SJCRH30 (cell line): Measurements from ENCODE around the gene CHCHD6. TPM values are rescaled to one million over a fixed set of nuclear protein-coding genes. Genes with fewer than 3 reads are reported as not detected.

Experiments used
- DNase-seq, 2 experiments: peaks; one replicate each; pipeline ENCODE4 v3.0.0-alpha.2; 2015 to 2020
- H3K27ac ChIP-seq: fragments of 250-450 bp; sonication (Bioruptor Pico); 2 replicates; pipeline ENCODE4 v1.5.1; 2020; ENCODE audit warnings: mild to moderate bottlenecking, moderate library complexity
- H3K27me3 ChIP-seq: fragments of 250-450 bp; sonication (Bioruptor Pico); 2 replicates; pipeline ENCODE4 v1.5.1; 2020; ENCODE audit warnings: mild to moderate bottlenecking, moderate library complexity
- H3K36me3 ChIP-seq: fragments of 250-450 bp; sonication (Bioruptor Pico); 2 replicates; pipeline ENCODE4 v1.5.1; 2020; ENCODE audit warnings: mild to moderate bottlenecking, moderate library complexity
- H3K4me1 ChIP-seq: fragments of 250-450 bp; sonication (Bioruptor Pico); 2 replicates; pipeline ENCODE4 v1.5.1; 2020; ENCODE audit warnings: mild to moderate bottlenecking, moderate library complexity
- H3K4me3 ChIP-seq: fragments of 250-450 bp; sonication (Bioruptor Pico); 2 replicates; pipeline ENCODE4 v1.5.1; 2020; ENCODE audit warnings: mild to moderate bottlenecking, moderate library complexity
- H3K9me3 ChIP-seq: fragments of 250-450 bp; sonication (Bioruptor Pico); replicated peaks from 2 replicates; pipeline ENCODE4 v1.5.1; 2020; ENCODE audit warnings: mild to moderate bottlenecking, moderate library complexity
- total RNA-seq: library from RNA; depleted of rRNA; stranded (reverse); fragments of >200 nt; shearing (Covaris generic); gene quantifications from 2 replicates; pipeline ENCODE4 v1.2.3, GENCODE V29; 2014

CHCHD6 gene
- total RNA-seq, 1 experiment from 2014 or later, result 24.2 TPM

GRCh38 chr3:126911162-126912026, 207.4 kb downstream of the CHCHD6 start:
- DNase-seq, result peak; percentile 91 to 94
- no peaks in the 10 kb centered on the region for H3K36me3 ChIP-seq
- no peaks in the 10 kb centered on the region for H3K27me3 ChIP-seq
- peak overlapping the region; percentile 93 for H3K27ac ChIP-seq
- peaks cover 71% of the 10 kb centered on the region for H3K4me1 ChIP-seq
- H3K4me3 ChIP-seq, result no peak overlapping the region
- no peaks in the 10 kb centered on the region for H3K9me3 ChIP-seq

GRCh38 chr3:126912027-126912422, 208.0 kb downstream of the CHCHD6 start:
- H3K27me3 ChIP-seq, result no peaks in the 10 kb centered on the region

GRCh38 chr3:126912491-126913195, 208.6 kb downstream of the CHCHD6 start:
- H3K4me1 ChIP-seq, result peaks cover 65% of the 10 kb centered on the region
- no peak overlapping the region for H3K4me3 ChIP-seq
- DNase-seq, result no peak
- no peaks in the 10 kb centered on the region for H3K9me3 ChIP-seq
- H3K36me3 ChIP-seq, result no peaks in the 10 kb centered on the region
- no peaks in the 10 kb centered on the region for H3K27me3 ChIP-seq
- peak overlapping the region; percentile 93 for H3K27ac ChIP-seq

More at GRCh38 chr3:126912027-126912422, 208.0 kb downstream of the CHCHD6 start:
- H3K9me3 ChIP-seq, result no peaks in the 10 kb centered on the region
- no peaks in the 10 kb centered on the region for H3K36me3 ChIP-seq
- peak overlapping the region; percentile 93 for H3K27ac ChIP-seq
- peaks cover 71% of the 10 kb centered on the region for H3K4me1 ChIP-seq
- H3K4me3 ChIP-seq, result no peak overlapping the region
- DNase-seq, result peak in 1 of 2 experiments; percentile 26

GRCh38 chr3:126913524-126913923, 209.5 kb downstream of the CHCHD6 start:
- no peaks in the 10 kb centered on the region for H3K9me3 ChIP-seq
- DNase-seq, result no peak
- no peak overlapping the region for H3K4me3 ChIP-seq
- no peaks in the 10 kb centered on the region for H3K36me3 ChIP-seq
- no peaks in the 10 kb centered on the region for H3K27me3 ChIP-seq
- peak overlapping the region; percentile 33 for H3K27ac ChIP-seq
- H3K4me1 ChIP-seq, result peaks cover 58% of the 10 kb centered on the region

GRCh38 chr3:126914226-126914625, 210.2 kb downstream of the CHCHD6 start:
- Histone ChIP-seq H3K4me1 (peaks cover 51% of the 10 kb centered on the region), H3K4me3 (no peak overlapping the region), H3K36me3 (no peaks in the 10 kb centered on the region), H3K27me3 (no peaks in the 10 kb centered on the region), H3K9me3 (no peaks in the 10 kb centered on the region; the same call in 1 of the 2 replicates), H3K27ac (peak overlapping the region; percentile 33)
- DNase-seq, result peak; percentile 71 to 84

GRCh38 chr3:126915015-126915414, 211.0 kb downstream of the CHCHD6 start:
- H3K9me3 ChIP-seq, result no peaks in the 10 kb centered on the region; the same call in 1 of the 2 replicates
- H3K27me3 ChIP-seq, result no peaks in the 10 kb centered on the region
- H3K4me1 ChIP-seq, result peaks cover 43% of the 10 kb centered on the region
- DNase-seq, result no peak
- no peak overlapping the region for H3K27ac ChIP-seq
- no peaks in the 10 kb centered on the region for H3K36me3 ChIP-seq
- H3K4me3 ChIP-seq, result no peak overlapping the region

- Histone ChIP-seq H3K4me1 (peaks cover 29% of the 10 kb centered on the region), H3K9me3 (no peaks in the 10 kb centered on the region; the same call in 1 of the 2 replicates), H3K27me3 (no peaks in the 10 kb centered on the region), H3K36me3 (no peaks in the 10 kb centered on the region), H3K4me3 (no peak overlapping the region), H3K27ac (no peak overlapping the region)
- no peak for DNase-seq
Observed at GRCh38 chr3:126916546-126916945, 212.5 kb downstream of the CHCHD6 start.

- no peak overlapping the region for H3K4me3 ChIP-seq
- H3K27me3 ChIP-seq, result no peaks in the 10 kb centered on the region
- H3K36me3 ChIP-seq, result no peaks in the 10 kb centered on the region
- H3K27ac ChIP-seq, result no peak overlapping the region
- H3K9me3 ChIP-seq, result no peaks in the 10 kb centered on the region; the same call in 1 of the 2 replicates
- peaks cover 22% of the 10 kb centered on the region for H3K4me1 ChIP-seq
- no peak for DNase-seq
Observed at GRCh38 chr3:126917232-126917804, 213.3 kb downstream of the CHCHD6 start.

- Histone ChIP-seq H3K9me3 (no peaks in the 10 kb centered on the region; the same call in 1 of the 2 replicates), H3K27ac (no peak overlapping the region), H3K4me3 (no peak overlapping the region), H3K36me3 (no peaks in the 10 kb centered on the region), H3K4me1 (peaks cover 14% of the 10 kb centered on the region), H3K27me3 (no peaks in the 10 kb centered on the region)
- no peak for DNase-seq
Observed at GRCh38 chr3:126918355-126918821, 214.3 kb downstream of the CHCHD6 start.

- Histone ChIP-seq H3K27me3 (no peaks in the 10 kb centered on the region), H3K36me3 (no peaks in the 10 kb centered on the region), H3K27ac (no peak overlapping the region), H3K9me3 (no peaks in the 10 kb centered on the region; the same call in 1 of the 2 replicates), H3K4me1 (no peaks in the 10 kb centered on the region; the same call in 1 of the 2 replicates), H3K4me3 (no peak overlapping the region)
- DNase-seq, result no peak
Observed at GRCh38 chr3:126921085-126921824, 217.2 kb downstream of the CHCHD6 start.

GRCh38 chr3:126922466-126922865, 218.4 kb downstream of the CHCHD6 start:
- Histone ChIP-seq H3K4me1 (peaks cover 6% of the 10 kb centered on the region), H3K9me3 (no peaks in the 10 kb centered on the region; the same call in 1 of the 2 replicates), H3K36me3 (no peaks in the 10 kb centered on the region), H3K27ac (no peak overlapping the region), H3K27me3 (no peaks in the 10 kb centered on the region), H3K4me3 (no peak overlapping the region)
- DNase-seq, result no peak

- no peak for DNase-seq
- H3K9me3 ChIP-seq, result no peaks in the 10 kb centered on the region; the same call in 1 of the 2 replicates
- H3K36me3 ChIP-seq, result no peaks in the 10 kb centered on the region
- H3K4me1 ChIP-seq, result peaks cover 8% of the 10 kb centered on the region
- no peak overlapping the region for H3K4me3 ChIP-seq
- no peak overlapping the region for H3K27ac ChIP-seq
- H3K27me3 ChIP-seq, result no peaks in the 10 kb centered on the region
Observed at GRCh38 chr3:126923423-126923822, 219.4 kb downstream of the CHCHD6 start.

- Histone ChIP-seq H3K4me1 (peaks cover 8% of the 10 kb centered on the region), H3K27me3 (no peaks in the 10 kb centered on the region), H3K4me3 (no peak overlapping the region), H3K27ac (no peak overlapping the region), H3K9me3 (no peaks in the 10 kb centered on the region; the same call in 1 of the 2 replicates), H3K36me3 (no peaks in the 10 kb centered on the region)
- DNase-seq, result no peak
Observed at GRCh38 chr3:126923895-126924294, 219.9 kb downstream of the CHCHD6 start.

GRCh38 chr3:126924458-126924857, 220.4 kb downstream of the CHCHD6 start:
- Histone ChIP-seq H3K4me3 (no peak overlapping the region), H3K36me3 (no peaks in the 10 kb centered on the region), H3K4me1 (peaks cover 8% of the 10 kb centered on the region), H3K27me3 (no peaks in the 10 kb centered on the region), H3K9me3 (no peaks in the 10 kb centered on the region), H3K27ac (no peak overlapping the region)
- no peak for DNase-seq
